PFSK-1 (cell line): ENCODE data around the gene SMAD3.

Experiments used
- FOXP2 ChIP-seq: optimal IDR thresholded peaks from 2 replicates; pipeline ENCODE3; 2011; ENCODE audit warnings: borderline replicate concordance, control low read depth, inconsistent platforms; ENCODE audit not compliant: insufficient read depth; ENCODE audit errors: extremely low read length, extremely low read depth
- POLR2AphosphoS5 ChIP-seq: IDR thresholded peaks from 2 replicates; pipeline ENCODE4 v1.6.1; 2012; ENCODE audit warnings: low read depth, mild to moderate bottlenecking, control low read depth, low read length, moderate library complexity
- SIN3A ChIP-seq: IDR thresholded peaks from 2 replicates; pipeline ENCODE4 v1.6.1; 2012; ENCODE audit warnings: mild to moderate bottlenecking, low read length, moderate library complexity, borderline replicate concordance; ENCODE audit not compliant: insufficient read depth
- TAF1 ChIP-seq: IDR thresholded peaks from 2 replicates; pipeline ENCODE4 v1.6.1; 2012; ENCODE audit warnings: low read length, control low read depth, borderline replicate concordance; ENCODE audit not compliant: insufficient read depth
- TF ChIP-seq, protein P1 (sequence below), 2 experiments: IDR thresholded peaks; 2 replicates each; pipeline versions ENCODE4 v1.6.1 to v1.8.0; 2011 to 2012; ENCODE audit warnings: low read depth in 2 of 2, low read length in 2 of 2, control low read depth in 1 of 2, inconsistent platforms in 1 of 2, mild to moderate bottlenecking in 1 of 2, moderate library complexity in 1 of 2; ENCODE audit not compliant: insufficient read depth in 1 of 2

DNA sequence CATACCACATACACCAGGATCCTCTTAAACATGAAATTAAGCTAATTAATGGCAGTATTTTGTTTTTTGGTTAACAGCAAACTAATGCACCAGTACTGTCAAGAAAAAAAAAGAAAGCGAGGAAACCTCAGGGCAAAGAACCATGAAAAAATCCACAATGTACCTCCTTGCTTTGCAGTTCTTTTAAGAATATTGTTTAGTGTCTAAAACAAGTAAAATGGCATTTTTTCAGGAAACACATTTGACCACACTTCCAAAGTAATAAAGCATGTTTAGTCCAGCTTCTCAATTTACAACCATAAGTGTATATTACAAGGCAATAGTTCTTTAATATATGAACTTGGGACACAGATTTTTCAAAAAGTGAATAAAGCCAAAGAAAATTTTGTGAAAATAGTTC, 162.4 kb downstream of the SMAD3 start:
- TF ChIP-seq, protein P1, sequence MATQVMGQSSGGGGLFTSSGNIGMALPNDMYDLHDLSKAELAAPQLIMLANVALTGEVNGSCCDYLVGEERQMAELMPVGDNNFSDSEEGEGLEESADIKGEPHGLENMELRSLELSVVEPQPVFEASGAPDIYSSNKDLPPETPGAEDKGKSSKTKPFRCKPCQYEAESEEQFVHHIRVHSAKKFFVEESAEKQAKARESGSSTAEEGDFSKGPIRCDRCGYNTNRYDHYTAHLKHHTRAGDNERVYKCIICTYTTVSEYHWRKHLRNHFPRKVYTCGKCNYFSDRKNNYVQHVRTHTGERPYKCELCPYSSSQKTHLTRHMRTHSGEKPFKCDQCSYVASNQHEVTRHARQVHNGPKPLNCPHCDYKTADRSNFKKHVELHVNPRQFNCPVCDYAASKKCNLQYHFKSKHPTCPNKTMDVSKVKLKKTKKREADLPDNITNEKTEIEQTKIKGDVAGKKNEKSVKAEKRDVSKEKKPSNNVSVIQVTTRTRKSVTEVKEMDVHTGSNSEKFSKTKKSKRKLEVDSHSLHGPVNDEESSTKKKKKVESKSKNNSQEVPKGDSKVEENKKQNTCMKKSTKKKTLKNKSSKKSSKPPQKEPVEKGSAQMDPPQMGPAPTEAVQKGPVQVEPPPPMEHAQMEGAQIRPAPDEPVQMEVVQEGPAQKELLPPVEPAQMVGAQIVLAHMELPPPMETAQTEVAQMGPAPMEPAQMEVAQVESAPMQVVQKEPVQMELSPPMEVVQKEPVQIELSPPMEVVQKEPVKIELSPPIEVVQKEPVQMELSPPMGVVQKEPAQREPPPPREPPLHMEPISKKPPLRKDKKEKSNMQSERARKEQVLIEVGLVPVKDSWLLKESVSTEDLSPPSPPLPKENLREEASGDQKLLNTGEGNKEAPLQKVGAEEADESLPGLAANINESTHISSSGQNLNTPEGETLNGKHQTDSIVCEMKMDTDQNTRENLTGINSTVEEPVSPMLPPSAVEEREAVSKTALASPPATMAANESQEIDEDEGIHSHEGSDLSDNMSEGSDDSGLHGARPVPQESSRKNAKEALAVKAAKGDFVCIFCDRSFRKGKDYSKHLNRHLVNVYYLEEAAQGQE (IDR thresholded peaks at IDR 0.05; ENCODE audit: insufficient read depth in 1 of 2, low read depth in 2 of 2, low read length in 2 of 2): no peak
- TF ChIP-seq TAF1 (no peak), SIN3A (no peak), POLR2AphosphoS5 (no peak), FOXP2 (no peak)
